Inferior parietal cortex (tissue), 1 donor: ENCODE data around the gene PLCD3.

Source experiments
- DNase-seq: peaks from one replicate; pipeline ENCODE4 v3.0.0-alpha.2; 2016; ENCODE audit errors: extremely low spot score

PLCD3 gene

GRCh38 chr17:45103269-45103795, 29.0 kb downstream of the PLCD3 start:
- DNase-seq: no peak

- DNase-seq: no peak
These were observed 29.5 kb downstream of the PLCD3 start for GRCh38 chr17:45102856-45103255.

GRCh38 chr17:45101883-45102811, 30.2 kb downstream of the PLCD3 start:
- no peak for DNase-seq

- DNase-seq: no peak
These were observed 30.8 kb downstream of the PLCD3 start for GRCh38 chr17:45101546-45101882.

- DNase-seq: peak; percentile 80
These were observed 33.3 kb downstream of the PLCD3 start for GRCh38 chr17:45098869-45099616.

- no peak for DNase-seq
These were observed 34.0 kb downstream of the PLCD3 start for GRCh38 chr17:45098081-45098868.

GRCh38 chr17:45096926-45097325, 35.4 kb downstream of the PLCD3 start:
- no peak for DNase-seq

- peak; percentile 43 for DNase-seq
These were observed 36.2 kb downstream of the PLCD3 start for GRCh38 chr17:45096141-45096540.

- no peak for DNase-seq
These were observed 38.7 kb downstream of the PLCD3 start for GRCh38 chr17:45093444-45094110.

- DNase-seq: peak; percentile 89
These were observed 39.3 kb downstream of the PLCD3 start for GRCh38 chr17:45092911-45093430.

- DNase-seq: no peak
These were observed 40.4 kb downstream of the PLCD3 start for GRCh38 chr17:45091778-45092425.

- DNase-seq: no peak
These were observed 41.6 kb downstream of the PLCD3 start for GRCh38 chr17:45090711-45091110.

GRCh38 chr17:45088741-45089140, 43.6 kb downstream of the PLCD3 start:
- no peak for DNase-seq

GRCh38 chr17:45087978-45088377, 44.3 kb downstream of the PLCD3 start:
- no peak for DNase-seq

GRCh38 chr17:45087504-45087975, 44.8 kb downstream of the PLCD3 start:
- DNase-seq: no peak

GRCh38 chr17:45086865-45087503, 45.3 kb downstream of the PLCD3 start:
- no peak for DNase-seq

GRCh38 chr17:45086391-45086790, 45.9 kb downstream of the PLCD3 start:
- DNase-seq: no peak

GRCh38 chr17:45081047-45081703, 51.1 kb downstream of the PLCD3 start:
- no peak for DNase-seq

- DNase-seq: no peak
These were observed 54.7 kb downstream of the PLCD3 start for GRCh38 chr17:45077643-45078042.
